IMR-90 (cell line): ENCODE measurements around the gene WDR27. TPM values are rescaled to one million over a fixed set of nuclear protein-coding genes. Genes with fewer than 3 reads are reported as not detected.

Source experiments
- ATAC-seq: fragments of 200-7000 bp; cut with Tn5 transposase; 2 replicates; pipeline ENCODE4 v1.9.1; 2020; ENCODE audit warnings: low read depth, mild to moderate bottlenecking, moderate library complexity
- BruUV-seq: library from RNA; stranded (reverse); fragments of 400-500 nt; replicated peaks from 2 replicates; lab custom pipeline; 2021; lab: Mats Ljungman, UMichigan
- CTCF ChIA-PET: fragments of 300-600 bp; formaldehyde crosslinking; extraction: SDS; loops from one replicate; lab custom pipeline; 2021; ENCODE audit warnings: antibody characterized with exemption; lab: Yijun Ruan, JAX
- POLR2A ChIA-PET: fragments of 300-600 bp; sonication (Branson Sonifier 250); formaldehyde crosslinking; loops from one replicate; lab custom pipeline; 2022; ENCODE audit warnings: antibody characterized with exemption; ENCODE audit not compliant: unreplicated experiment; lab: Charles Lee
- DNase-seq: peaks from one replicate; pipeline ENCODE4 v3.0.0; 2013
- H2AFZ ChIP-seq: replicated peaks from 2 replicates; pipeline ENCODE3; 2013; ENCODE audit warnings: low read length, mild to moderate bottlenecking; ENCODE audit not compliant: poor library complexity
- H2AK5ac ChIP-seq: 2 replicates; pipeline ENCODE4 v1.6.1; 2013; ENCODE audit warnings: low read depth, low read length, inconsistent platforms
- H2AK9ac ChIP-seq: replicated peaks from 2 replicates; pipeline ENCODE3; 2013; ENCODE audit warnings: mild to moderate bottlenecking, low read depth, low read length, moderate library complexity; ENCODE audit not compliant: poor library complexity
- H2BK120ac ChIP-seq: 2 replicates; pipeline ENCODE4 v1.6.1; 2013; ENCODE audit warnings: low read depth, low read length, inconsistent platforms
- H2BK15ac ChIP-seq: 3 replicates; pipeline ENCODE4 v1.6.1; 2013; ENCODE audit warnings: low read depth, low read length, inconsistent platforms
- H2BK20ac ChIP-seq: 2 replicates; pipeline ENCODE4 v1.6.1; 2013; ENCODE audit warnings: low read depth, mild to moderate bottlenecking, inconsistent platforms, low read length, moderate library complexity
- H2BK5ac ChIP-seq: 2 replicates; pipeline ENCODE4 v1.6.1; 2013; ENCODE audit warnings: mild to moderate bottlenecking, low read depth, low read length, inconsistent platforms; ENCODE audit not compliant: poor library complexity, severe bottlenecking
- H3K14ac ChIP-seq: replicated peaks from 2 replicates; pipeline ENCODE4 v1.6.1; 2013; ENCODE audit warnings: low read depth, low read length, inconsistent platforms
- H3K18ac ChIP-seq: 2 replicates; pipeline ENCODE4 v1.6.1; 2013; ENCODE audit warnings: low read depth, low read length, control low read depth
- H3K23ac ChIP-seq: 2 replicates; pipeline ENCODE4 v1.6.1; 2013; ENCODE audit warnings: low read depth, low read length, inconsistent platforms
- H3K27ac ChIP-seq: 2 replicates; pipeline ENCODE4 v1.5.1; 2013; ENCODE audit warnings: mild to moderate bottlenecking, control low read depth, low read length; ENCODE audit not compliant: insufficient read depth
- H3K27me3 ChIP-seq: 2 replicates; pipeline ENCODE4 v1.6.1; 2013; ENCODE audit warnings: low read length; ENCODE audit not compliant: control insufficient read depth, insufficient read depth
- H3K36me3 ChIP-seq: 2 replicates; pipeline ENCODE4 v1.6.1; 2013; ENCODE audit warnings: low read length, mixed read lengths; ENCODE audit not compliant: control insufficient read depth, insufficient read depth
- H3K4ac ChIP-seq: 2 replicates; pipeline ENCODE4 v1.6.1; 2013; ENCODE audit warnings: low read depth, low read length, inconsistent platforms
- H3K4me1 ChIP-seq: 2 replicates; pipeline ENCODE4 v1.6.1; 2013; ENCODE audit warnings: low read length, mixed read lengths; ENCODE audit not compliant: control insufficient read depth, insufficient read depth
- H3K4me2 ChIP-seq: 2 replicates; pipeline ENCODE4 v1.6.1; 2013; ENCODE audit warnings: low read depth, mild to moderate bottlenecking, control low read depth, low read length, moderate library complexity
- H3K4me3 ChIP-seq: 2 replicates; pipeline ENCODE4 v1.5.1; 2013; ENCODE audit warnings: low read depth, mild to moderate bottlenecking, control low read depth, low read length, moderate library complexity; ENCODE audit not compliant: insufficient read depth
- H3K56ac ChIP-seq: 2 replicates; pipeline ENCODE4 v1.6.1; 2013; ENCODE audit warnings: low read length, inconsistent platforms; ENCODE audit not compliant: insufficient read depth; ENCODE audit errors: extremely low read depth
- H3K79me1 ChIP-seq, 2 experiments: 2 replicates each; pipeline ENCODE4 v1.6.1; 2013; ENCODE audit warnings: low read length in 2 of 2, inconsistent platforms in 1 of 2, low read depth in 1 of 2
- H3K9ac ChIP-seq: 2 replicates; pipeline ENCODE4 v1.6.1; 2013; ENCODE audit warnings: low read depth, low read length, control low read depth
- H3K9me1 ChIP-seq: 2 replicates; pipeline ENCODE4 v1.6.1; 2013; ENCODE audit warnings: low read length, inconsistent platforms; ENCODE audit not compliant: insufficient read depth
- H3K9me3 ChIP-seq: 2 replicates; pipeline ENCODE4 v1.6.1; 2013; ENCODE audit warnings: low read length; ENCODE audit not compliant: control insufficient read depth, insufficient read depth
- H4K20me1 ChIP-seq: 2 replicates; pipeline ENCODE4 v1.6.1; 2013; ENCODE audit warnings: low read length, inconsistent platforms; ENCODE audit not compliant: insufficient read depth
- H4K5ac ChIP-seq: 2 replicates; pipeline ENCODE4 v1.6.1; 2013; ENCODE audit warnings: mild to moderate bottlenecking, low read depth, low read length, control low read depth
- H4K8ac ChIP-seq, 2 experiments: 2 replicates each; pipeline ENCODE4 v1.6.1; 2013; ENCODE audit warnings: low read depth in 2 of 2, low read length in 2 of 2, control low read depth in 1 of 2, inconsistent platforms in 1 of 2
- H4K91ac ChIP-seq: 2 replicates; pipeline ENCODE4 v1.6.1; 2013; ENCODE audit warnings: low read depth, low read length, inconsistent platforms; ENCODE audit not compliant: insufficient read depth
- BHLHE40 ChIP-seq: fragments of 150-350 bp; IDR thresholded peaks from 2 replicates; pipeline ENCODE4 v1.6.1; 2016; ENCODE audit warnings: mild to moderate bottlenecking, low read depth, low read length
- CEBPB ChIP-seq: IDR thresholded peaks from 2 replicates; pipeline ENCODE4 v1.6.1; 2012; ENCODE audit warnings: low read depth, low read length, improper control_type of control experiment
- CHD1 ChIP-seq: IDR thresholded peaks from 2 replicates; pipeline ENCODE4 v1.6.1; 2012; ENCODE audit warnings: low read depth, low read length, improper control_type of control experiment
- FOS ChIP-seq: fragments of 150-350 bp; IDR thresholded peaks from 2 replicates; pipeline ENCODE4 v1.6.1; 2016; ENCODE audit warnings: low read depth, low read length
- MAFK ChIP-seq: IDR thresholded peaks from 2 replicates; pipeline ENCODE4 v1.6.1; 2012; ENCODE audit warnings: low read depth, low read length, improper control_type of control experiment
- MAZ ChIP-seq: IDR thresholded peaks from 2 replicates; pipeline ENCODE4 v1.6.1; 2012; ENCODE audit warnings: low read depth, mild to moderate bottlenecking, low read length, improper control_type of control experiment, moderate library complexity, borderline replicate concordance
- MXI1 ChIP-seq: IDR thresholded peaks from 2 replicates; pipeline ENCODE4 v1.6.1; 2012; ENCODE audit warnings: low read depth, mild to moderate bottlenecking, low read length, moderate library complexity, borderline replicate concordance
- NFE2L2 ChIP-seq: fragments of 150-350 bp; IDR thresholded peaks from 2 replicates; pipeline ENCODE4 v1.6.1; 2016; ENCODE audit warnings: low read depth, mild to moderate bottlenecking, low read length
- POLR2A ChIP-seq: IDR thresholded peaks from 2 replicates; pipeline ENCODE4 v1.6.1; 2012; ENCODE audit warnings: mild to moderate bottlenecking, low read depth, low read length
- RAD21 ChIP-seq: IDR thresholded peaks from 2 replicates; pipeline ENCODE4 v1.6.1; 2012; ENCODE audit warnings: low read length, improper control_type of control experiment
- RCOR1 ChIP-seq: IDR thresholded peaks from 2 replicates; pipeline ENCODE4 v1.6.1; 2012; ENCODE audit warnings: mild to moderate bottlenecking, low read length, improper control_type of control experiment; ENCODE audit not compliant: insufficient replicate concordance
- RFX5 ChIP-seq: IDR thresholded peaks from 2 replicates; pipeline ENCODE4 v1.8.0; 2012; ENCODE audit warnings: low read depth, mild to moderate bottlenecking, low read length, moderate library complexity
- SMC3 ChIP-seq: fragments of 150-350 bp; IDR thresholded peaks from 2 replicates; pipeline ENCODE4 v1.6.1; 2016; ENCODE audit warnings: low read depth, mild to moderate bottlenecking, antibody characterized with exemption, low read length, moderate library complexity
- WGBS, 2 experiments: methylation state at CpG; one replicate each; pipeline versions ENCODE4 v1.1.5 to v1.1.7; 2013; ENCODE audit warnings: missing lambda C conversion rate in 2 of 2; ENCODE audit not compliant: insufficient read length in 1 of 2; ENCODE audit errors: extremely low coverage in 2 of 2; 5-methylcytosine and 5-hydroxymethylcytosine counted together
- dilution Hi-C: fragments of 300-500 bp; cut with HindIII; formaldehyde crosslinking; loops from one replicate; pipeline ENCODE4 v1.14.3; 2018; ENCODE audit warnings: low sequenced_read_pairs; ENCODE audit not compliant: unreplicated experiment
- in situ Hi-C: fragments of 300-500 bp; cut with MboI; formaldehyde crosslinking; loops from 3 replicates; pipeline ENCODE4 v1.14.3; 2019; ENCODE audit warnings: low sequenced_read_pairs, inconsistent platforms, mixed read lengths
- intact Hi-C: fragments of 100-400 bp; cut with micrococcal nuclease; formaldehyde crosslinking; loops from 2 replicates; pipeline ENCODE4 v1.10.0; 2022
- polyA plus RNA-seq, 3 experiments: library from polyadenylated mRNA; depleted of rRNA; stranded (reverse); fragments of >200 nt; gene quantifications; 2 replicates each; pipeline ENCODE4 v1.2.3, GENCODE V29; 2012; ENCODE audit warnings: low replicate concordance in 1 of 3
- total RNA-seq: library from RNA; depleted of rRNA; stranded (reverse); fragments of >200 nt; gene quantifications from 2 replicates; pipeline ENCODE4 v1.2.3, GENCODE V29; 2012
- TF ChIP-seq, protein P1 (sequence below): fragments of 150-350 bp; IDR thresholded peaks from 2 replicates; pipeline ENCODE4 v1.6.1; 2017; ENCODE audit warnings: mild to moderate bottlenecking, antibody characterized with exemption, low read length, low read depth
- TF ChIP-seq, protein P2 (sequence below): fragments of 150-350 bp; IDR thresholded peaks from 2 replicates; pipeline ENCODE4 v1.6.1; 2016; ENCODE audit warnings: low read depth, mild to moderate bottlenecking, low read length, moderate library complexity, borderline replicate concordance

WDR27 gene
- total and polyA plus RNA-seq, 2 of the 4 experiments (the other 2 are of a cell fraction), result 7.0 to 18.5 TPM

DNA sequence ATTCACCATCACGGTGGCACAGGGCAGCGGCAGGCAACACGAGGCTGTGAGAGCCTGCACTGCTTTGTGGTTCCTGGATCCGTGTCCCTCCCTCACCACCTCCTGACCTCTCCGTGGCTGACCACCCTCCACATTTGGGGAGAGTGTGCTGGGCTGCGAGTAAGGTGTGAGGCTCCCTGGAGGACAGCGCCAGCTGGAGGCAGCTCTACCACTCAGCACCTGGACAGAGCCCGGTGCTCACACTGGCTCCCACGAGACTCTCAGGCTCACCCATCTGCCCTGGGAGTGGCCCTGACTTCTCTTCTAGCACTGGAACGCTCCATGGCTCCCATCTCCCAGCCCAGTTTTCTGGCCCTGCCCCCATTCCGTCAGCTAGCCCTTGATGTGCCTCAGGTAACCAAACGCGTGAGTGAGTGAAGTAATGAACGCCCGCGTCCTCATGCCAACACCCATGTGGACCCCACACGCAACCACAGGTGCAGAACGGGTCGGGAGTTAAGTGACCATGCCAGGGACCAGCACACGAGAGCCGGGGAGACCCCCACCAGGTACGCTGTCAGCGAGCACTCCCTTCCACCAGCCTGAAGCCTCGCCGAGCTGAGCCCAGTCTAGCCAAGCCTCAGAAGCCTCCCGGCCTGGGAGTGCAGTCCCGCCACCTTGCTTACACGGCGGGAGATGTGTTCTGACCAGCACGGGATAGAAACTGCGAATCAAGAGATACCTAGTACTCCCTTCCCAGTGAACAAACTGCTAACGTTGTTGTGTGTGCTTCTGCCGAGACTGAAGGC, 137.2 kb downstream of the WDR27 start (continued):
- TF ChIP-seq MAZ (no peak), SMC3 (no peak), MAFK (no peak), FOS (no peak), NFE2L2 (no peak), BHLHE40 (no peak), RFX5 (no peak)

DNA sequence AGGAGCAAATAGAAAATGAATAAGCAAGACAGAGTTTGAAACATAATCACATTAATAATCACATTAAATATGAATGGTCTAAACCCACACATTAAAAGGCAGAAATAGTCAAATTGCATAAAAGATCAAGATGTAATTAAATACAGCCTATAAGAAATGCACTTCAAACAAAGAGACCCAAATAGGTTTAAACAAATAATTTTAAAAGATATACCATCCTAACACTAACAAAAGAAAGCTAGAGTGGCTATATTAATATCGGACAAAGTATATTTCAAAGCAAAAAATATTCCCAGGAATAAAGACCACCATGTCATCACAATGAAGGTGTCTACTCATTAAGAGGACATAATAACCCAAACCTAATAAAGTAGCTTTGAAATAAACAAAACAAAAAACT, 140.2 kb downstream of the WDR27 start:
- H3K27ac ChIP-seq, result no peak overlapping the region
- H2AFZ ChIP-seq, result no peak overlapping the region
- no peak overlapping the region for H4K8ac ChIP-seq
- H3K4me1 ChIP-seq, result peaks cover 2% of the 10 kb centered on the region; the same call in 1 of the 2 replicates
- no peak overlapping the region for H2BK120ac ChIP-seq
- POLR2A ChIA-PET, result no interaction called here
- dilution Hi-C loops (no loop called here), intact Hi-C loops (no loop called here), in situ Hi-C loops (no loop called here)
- no peak overlapping the region for H2AK9ac ChIP-seq
- H2BK5ac ChIP-seq, result no peak overlapping the region
- no CpG with 5 or more reads among the region's 1 CpG for WGBS, 2 experiments
- H2BK20ac ChIP-seq, result no peak overlapping the region
- no peak for DNase-seq
- no peak overlapping the region for H3K14ac ChIP-seq
- no peak overlapping the region for H2AK5ac ChIP-seq
- H3K9me1 ChIP-seq, result no peaks in the 10 kb centered on the region
- no peak overlapping the region for H3K4ac ChIP-seq
- H4K5ac ChIP-seq, result no peak overlapping the region
- H3K36me3 ChIP-seq, result no peaks in the 10 kb centered on the region
- no peak for ATAC-seq
- CTCF ChIA-PET, result interaction anchor here (2.0 kb wide), 1 partner anchor 11 kb away, joined by 4 read pairs; no protein-coding TSS in a partner anchor
- no peak overlapping the region for H3K4me3 ChIP-seq
- no peaks in the 10 kb centered on the region for H3K79me1 ChIP-seq
- H3K9me3 ChIP-seq, result peaks cover 2% of the 10 kb centered on the region; the same call in 1 of the 2 replicates
- H4K91ac ChIP-seq, result no peak overlapping the region
- no peak overlapping the region for H3K9ac ChIP-seq
- no TSS peak for BruUV-seq
- no peak overlapping the region for H2BK15ac ChIP-seq
- no peaks in the 10 kb centered on the region for H4K20me1 ChIP-seq
- no peak overlapping the region for H3K23ac ChIP-seq
- no peak overlapping the region for H3K4me2 ChIP-seq
- H3K18ac ChIP-seq, result no peak overlapping the region
- H3K27me3 ChIP-seq, result no peaks in the 10 kb centered on the region
- no peak overlapping the region for H3K56ac ChIP-seq
- TF ChIP-seq POLR2A, result no peak
- TF ChIP-seq MAZ, result no peak
- no peak for TF ChIP-seq RAD21
- no peak for TF ChIP-seq RCOR1
- TF ChIP-seq CEBPB, result no peak
- TF ChIP-seq RFX5, result no peak
- TF ChIP-seq, protein P1, sequence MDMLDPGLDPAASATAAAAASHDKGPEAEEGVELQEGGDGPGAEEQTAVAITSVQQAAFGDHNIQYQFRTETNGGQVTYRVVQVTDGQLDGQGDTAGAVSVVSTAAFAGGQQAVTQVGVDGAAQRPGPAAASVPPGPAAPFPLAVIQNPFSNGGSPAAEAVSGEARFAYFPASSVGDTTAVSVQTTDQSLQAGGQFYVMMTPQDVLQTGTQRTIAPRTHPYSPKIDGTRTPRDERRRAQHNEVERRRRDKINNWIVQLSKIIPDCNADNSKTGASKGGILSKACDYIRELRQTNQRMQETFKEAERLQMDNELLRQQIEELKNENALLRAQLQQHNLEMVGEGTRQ, result no peak
- no peak for TF ChIP-seq FOS
- TF ChIP-seq MAFK, result no peak
- TF ChIP-seq BHLHE40, result no peak
- no peak for TF ChIP-seq SMC3
- no peak for TF ChIP-seq NFE2L2
- TF ChIP-seq, protein P2, sequence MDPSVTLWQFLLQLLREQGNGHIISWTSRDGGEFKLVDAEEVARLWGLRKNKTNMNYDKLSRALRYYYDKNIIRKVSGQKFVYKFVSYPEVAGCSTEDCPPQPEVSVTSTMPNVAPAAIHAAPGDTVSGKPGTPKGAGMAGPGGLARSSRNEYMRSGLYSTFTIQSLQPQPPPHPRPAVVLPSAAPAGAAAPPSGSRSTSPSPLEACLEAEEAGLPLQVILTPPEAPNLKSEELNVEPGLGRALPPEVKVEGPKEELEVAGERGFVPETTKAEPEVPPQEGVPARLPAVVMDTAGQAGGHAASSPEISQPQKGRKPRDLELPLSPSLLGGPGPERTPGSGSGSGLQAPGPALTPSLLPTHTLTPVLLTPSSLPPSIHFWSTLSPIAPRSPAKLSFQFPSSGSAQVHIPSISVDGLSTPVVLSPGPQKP, result no peak
- no peak for TF ChIP-seq CHD1
- TF ChIP-seq MXI1, result no peak
